HCT116 (cell line): Measurements from ENCODE around the gene DCP2. TPM values are rescaled to one million over a fixed set of nuclear protein-coding genes. Genes with fewer than 3 reads are reported as not detected.

Experiments used
- ATAC-seq: fragments of 200-7000 bp; cut with Tn5 transposase; 2 replicates; pipeline ENCODE4 v1.9.1; 2020; ENCODE audit warnings: mild to moderate bottlenecking, moderate library complexity
- BruUV-seq: library from RNA; stranded (reverse); fragments of 400-500 nt; replicated peaks from 2 replicates; lab custom pipeline; 2021; lab: Mats Ljungman, UMichigan
- CTCF ChIA-PET: fragments of 300-600 bp; sonication (Branson Sonifier 250); formaldehyde crosslinking; loops from one replicate; lab custom pipeline; 2021; ENCODE audit warnings: antibody characterized with exemption; lab: Charles Lee
- POLR2A ChIA-PET: fragments of 300-600, 350-600 bp; sonication (Branson Sonifier 250); formaldehyde crosslinking; loops from one replicate; lab custom pipeline; 2021; ENCODE audit warnings: antibody characterized with exemption; lab: Charles Lee
- RAD21 ChIA-PET, 2 experiments: fragments of 300-600 bp; sonication (Branson Sonifier 250); formaldehyde crosslinking; loops; one replicate each; lab custom pipeline; 2023; ENCODE audit warnings: low total read pairs in 2 of 2; ENCODE audit not compliant: uncharacterized antibody in 2 of 2, unreplicated experiment in 2 of 2, low non-redundant PET in 1 of 2; lab: Charles Lee
- DNase-seq: peaks from one replicate; pipeline ENCODE4 v3.0.0-alpha.2; 2010; ENCODE audit warnings: low read depth, low spot score
- H2AFZ ChIP-seq: fragments of 200-600 bp; shearing (Covaris generic), sonication (generic); 2 replicates; pipeline ENCODE4 v1.6.1; 2017; ENCODE audit warnings: low read depth, mixed run types, mixed read lengths, antibody characterized with exemption, low read length; ENCODE audit not compliant: poor library complexity, severe bottlenecking
- H3K27ac ChIP-seq: 2 replicates; pipeline ENCODE4 v1.5.1; 2012; ENCODE audit warnings: low read depth, low read length
- H3K27me3 ChIP-seq: fragments of 200-600 bp; sonication (generic); 2 replicates; pipeline ENCODE4 v1.6.1; 2016; ENCODE audit warnings: mixed run types, low read length, mixed read lengths; ENCODE audit not compliant: insufficient read depth
- H3K36me3 ChIP-seq, 2 experiments: fragments of 200-500 bp in 1 of 2; fragments of 200-600 bp in 1 of 2; sonication (Bioruptor generic) in 1 of 2; sonication (generic) in 1 of 2; 2 replicates each; pipeline versions ENCODE4 v1.5.1 to v1.6.1; 2014 to 2016; ENCODE audit warnings: low read length in 2 of 2, inconsistent platforms in 1 of 2, mixed read lengths in 1 of 2, mixed run types in 1 of 2; ENCODE audit not compliant: insufficient read depth in 2 of 2, control insufficient read depth in 1 of 2
- H3K4me1 ChIP-seq, 2 experiments: fragments of 200-600 bp in 1 of 2; sonication (generic) in 1 of 2; 2 replicates each; pipeline versions ENCODE4 v1.5.1 to v1.6.1; 2012 to 2017; ENCODE audit warnings: low read length in 2 of 2, inconsistent platforms in 1 of 2, mild to moderate bottlenecking in 1 of 2, mixed read lengths in 1 of 2, mixed run types in 1 of 2, moderate library complexity in 1 of 2; ENCODE audit not compliant: insufficient read depth in 2 of 2, control insufficient read depth in 1 of 2
- H3K4me2 ChIP-seq: fragments of 200-600 bp; sonication (generic); 2 replicates; pipeline ENCODE4 v1.6.1; 2017; ENCODE audit warnings: mixed run types, low read length, mixed read lengths
- H3K4me3 ChIP-seq, 2 experiments: fragments of 200-600 bp in 1 of 2; sonication (generic) in 1 of 2; replicated peaks in 1 of 2; 2 replicates each; pipeline ENCODE4 v1.5.1; 2011 to 2016; ENCODE audit warnings: low read length in 2 of 2, control low read depth in 1 of 2, low read depth in 1 of 2, mild to moderate bottlenecking in 1 of 2, mixed read lengths in 1 of 2, mixed run types in 1 of 2
- H3K79me2 ChIP-seq: fragments of 200-600 bp; sonication (generic); 2 replicates; pipeline ENCODE4 v1.6.1; 2017; ENCODE audit warnings: mild to moderate bottlenecking, mixed run types, low read length, moderate library complexity, mixed read lengths; ENCODE audit not compliant: insufficient read depth
- H3K9ac ChIP-seq: fragments of 200-600 bp; sonication (generic); 2 replicates; pipeline ENCODE4 v1.6.1; 2016; ENCODE audit warnings: low read length, mixed read lengths
- H3K9me2 ChIP-seq: fragments of 200-600 bp; sonication (generic), shearing (Covaris generic); 2 replicates; pipeline ENCODE4 v1.6.1; 2017; ENCODE audit warnings: mixed run types, mild to moderate bottlenecking, moderate library complexity; ENCODE audit not compliant: insufficient read depth
- H3K9me3 ChIP-seq, 2 experiments: fragments of 200-500 bp in 1 of 2; fragments of 200-600 bp in 1 of 2; sonication (Bioruptor generic) in 1 of 2; sonication (generic) in 1 of 2; 2 replicates each; pipeline ENCODE4 v1.6.1; 2014 to 2017; ENCODE audit warnings: low read length in 2 of 2, mixed read lengths in 2 of 2, inconsistent platforms in 1 of 2, low read depth in 1 of 2, mild to moderate bottlenecking in 1 of 2, mixed run types in 1 of 2, moderate library complexity in 1 of 2; ENCODE audit not compliant: control insufficient read depth in 1 of 2, insufficient read depth in 1 of 2
- H4K20me1 ChIP-seq: fragments of 200-600 bp; sonication (generic), shearing (Covaris generic); 2 replicates; pipeline ENCODE4 v1.6.1; 2017; ENCODE audit warnings: mixed run types, mild to moderate bottlenecking, moderate library complexity; ENCODE audit not compliant: insufficient read depth
- CBX3 ChIP-seq: IDR thresholded peaks from 2 replicates; pipeline ENCODE4 v1.6.1; 2012; ENCODE audit warnings: low read depth
- CEBPB ChIP-seq: IDR thresholded peaks from 2 replicates; pipeline ENCODE4 v1.6.1; 2012; ENCODE audit warnings: low read depth
- CTCF ChIP-seq, 3 experiments: fragments of 200-600 bp in 1 of 3; sonication (generic) in 1 of 3; IDR thresholded peaks in 2 of 3; conservative IDR thresholded peaks in 1 of 3; 2 replicates each; pipeline ENCODE4 v1.5.1; 2012 to 2017; ENCODE audit warnings: low read depth in 2 of 3, low read length in 2 of 3, antibody characterized with exemption in 1 of 3, borderline replicate concordance in 1 of 3, control low read depth in 1 of 3, mild to moderate bottlenecking in 1 of 3, mixed read lengths in 1 of 3, mixed run types in 1 of 3, moderate library complexity in 1 of 3; ENCODE audit not compliant: insufficient read depth in 1 of 3
- ELF1 ChIP-seq: IDR thresholded peaks from 2 replicates; pipeline ENCODE4 v1.6.1; 2012; ENCODE audit warnings: low read depth, borderline replicate concordance
- EZH2phosphoT487 ChIP-seq: fragments of 200-600 bp; IDR thresholded peaks from 2 replicates; pipeline ENCODE4 v1.6.1; 2018; ENCODE audit warnings: antibody characterized with exemption, borderline replicate concordance
- MAX ChIP-seq: IDR thresholded peaks from 2 replicates; pipeline ENCODE4 v1.6.1; 2012
- POLR2A ChIP-seq: IDR thresholded peaks from 2 replicates; pipeline ENCODE4 v1.7.0; 2011; ENCODE audit warnings: borderline replicate concordance; ENCODE audit not compliant: insufficient read depth, insufficient read length; ENCODE audit errors: extremely low read depth
- REST ChIP-seq: IDR thresholded peaks from 2 replicates; pipeline ENCODE4 v1.6.1; 2012; ENCODE audit warnings: low read depth
- SP1 ChIP-seq: IDR thresholded peaks from 2 replicates; pipeline ENCODE4 v1.6.1; 2012; ENCODE audit warnings: low read depth
- YY1 ChIP-seq: IDR thresholded peaks from 2 replicates; pipeline ENCODE4 v1.6.1; 2011; ENCODE audit warnings: low read length, low read depth, moderate library complexity, mild to moderate bottlenecking; ENCODE audit not compliant: insufficient replicate concordance; ENCODE audit errors: extremely low read depth
- ZBTB33 ChIP-seq: IDR thresholded peaks from 2 replicates; pipeline ENCODE4 v1.6.1; 2011; ENCODE audit warnings: mild to moderate bottlenecking, low read length, moderate library complexity; ENCODE audit not compliant: insufficient replicate concordance; ENCODE audit errors: extremely low read depth
- ZFX ChIP-seq: fragments of 450-650 bp; IDR thresholded peaks from 2 replicates; pipeline ENCODE4 v1.6.1; 2017
- intact Hi-C: fragments of 100-400 bp; cut with micrococcal nuclease; formaldehyde crosslinking; loops from 2 replicates; pipeline ENCODE4 v1.10.0; 2022
- total RNA-seq: library from RNA; stranded (reverse); gene quantifications from one replicate; pipeline ENCODE4 v1.2.1, GENCODE V29; 2021; ENCODE audit not compliant: unreplicated experiment

DCP2 gene
- total RNA-seq, 1 experiment from 2014 or later: 57.1 TPM

- Histone ChIP-seq H3K9me2 (no peaks in the 10 kb centered on the region), H4K20me1 (no peaks in the 10 kb centered on the region), H3K4me1 (peaks cover 4 to 5% of the 10 kb centered on the region in 2 experiments; a peak in 2 of 4 replicates), H2AFZ (no peak overlapping the region), H3K27ac (no peak overlapping the region), H3K9ac (no peak overlapping the region), H3K9me3 (no peaks in the 10 kb centered on the region), H3K27me3 (no peaks in the 10 kb centered on the region), H3K4me2 (no peak overlapping the region), H3K36me3 (no peaks in the 10 kb centered on the region), H3K79me2 (no peaks in the 10 kb centered on the region), H3K4me3 (no peak overlapping the region)
- ChIA-PET POLR2A (no interaction called here), RAD21 (no interaction called here), CTCF (no interaction called here)
- DNase-seq: no peak
- ATAC-seq: no peak
- intact Hi-C loops: no loop called here
- BruUV-seq: no TSS peak
- TF ChIP-seq MAX (no peak), REST (no peak)
- TF ChIP-seq, all 23 proteins: peak for 0
Measured at GRCh38 chr5:113062869-113063508, 86.4 kb downstream of the DCP2 start.

- no peak overlapping the region for H3K9ac ChIP-seq
- no TSS peak for BruUV-seq
- H2AFZ ChIP-seq: no peak overlapping the region
- no peaks in the 10 kb centered on the region for H3K36me3 ChIP-seq
- no peaks in the 10 kb centered on the region for H3K9me2 ChIP-seq
- RAD21 ChIA-PET: no interaction called here
- H3K9me3 ChIP-seq: no peaks in the 10 kb centered on the region
- no peak overlapping the region for H3K4me3 ChIP-seq
- intact Hi-C loops: no loop called here
- POLR2A ChIA-PET: no interaction called here
- ATAC-seq: no peak
- no peak for DNase-seq
- H3K4me2 ChIP-seq: no peak overlapping the region
- no peaks in the 10 kb centered on the region for H3K27me3 ChIP-seq
- CTCF ChIA-PET: no interaction called here
- no peak for TF ChIP-seq CBX3
- no peak for TF ChIP-seq ZFX
- no peak for TF ChIP-seq POLR2A
- TF ChIP-seq ZBTB33: no peak
- no peak for TF ChIP-seq CTCF (IDR thresholded peaks at IDR 0.05 in 2 of 3, conservative IDR thresholded peaks at IDR 0.05 in 1 of 3; ENCODE audit: borderline replicate concordance in 1 of 3, insufficient read depth in 1 of 3, low read depth in 2 of 3, low read length in 2 of 3)
- no peak for TF ChIP-seq YY1
- TF ChIP-seq EZH2phosphoT487: no peak
- TF ChIP-seq ELF1: no peak
- TF ChIP-seq CEBPB: no peak
- no peak for TF ChIP-seq SP1
- H4K20me1 ChIP-seq: no peaks in the 10 kb centered on the region
- no peaks in the 10 kb centered on the region for H3K79me2 ChIP-seq
- H3K27ac ChIP-seq: no peak overlapping the region
- H3K4me1 ChIP-seq: peaks cover 4 to 5% of the 10 kb centered on the region in 2 experiments; a peak in 2 of 4 replicates
Measured at GRCh38 chr5:113063927-113064326, 87.3 kb downstream of the DCP2 start.
